Liver (tissue), 9 donors: ENCODE data around the gene HIVEP3. TPM values are rescaled to one million over a fixed set of nuclear protein-coding genes. Genes with fewer than 3 reads are reported as not detected.

Experiments used
- DNase-seq: peaks from one replicate; pipeline ENCODE4 v3.0.0-alpha.2; 2017; ENCODE audit warnings: low spot score
- H3K27ac ChIP-seq, 2 donors: one replicate each; pipeline ENCODE4 v1.7.0; 2013; ENCODE audit warnings: inconsistent platforms in 2 of 2, low read length in 2 of 2, control low read depth in 1 of 2, low read depth in 1 of 2, mild to moderate bottlenecking in 1 of 2
- H3K27me3 ChIP-seq, 4 donors: one replicate each; pipeline versions ENCODE4 v1.6.1 to v1.7.0; 2013; ENCODE audit warnings: low read length in 3 of 4, inconsistent platforms in 1 of 4, mild to moderate bottlenecking in 1 of 4, moderate library complexity in 1 of 4; ENCODE audit not compliant: control insufficient read depth in 4 of 4, insufficient read depth in 4 of 4
- H3K36me3 ChIP-seq, 4 donors: one replicate each; pipeline versions ENCODE4 v1.6.1 to v1.7.0; 2013; ENCODE audit warnings: low read length in 3 of 4, mild to moderate bottlenecking in 3 of 4, low read depth in 1 of 4, moderate library complexity in 1 of 4; ENCODE audit not compliant: control insufficient read depth in 4 of 4, insufficient read depth in 3 of 4
- H3K4me1 ChIP-seq, 4 donors: one replicate each; pipeline versions ENCODE4 v1.6.1 to v1.7.0; 2013; ENCODE audit warnings: low read length in 3 of 4, mild to moderate bottlenecking in 3 of 4, moderate library complexity in 1 of 4; ENCODE audit not compliant: control insufficient read depth in 4 of 4, insufficient read depth in 4 of 4
- H3K4me3 ChIP-seq, 3 donors: one replicate each; pipeline versions ENCODE4 v1.6.1 to v1.7.0; 2013; ENCODE audit warnings: low read length in 3 of 3, control low read depth in 1 of 3, low read depth in 1 of 3, mild to moderate bottlenecking in 1 of 3
- H3K9ac ChIP-seq, 2 donors: one replicate each; pipeline ENCODE4 v1.7.0; 2013; ENCODE audit warnings: low read length in 2 of 2, mild to moderate bottlenecking in 2 of 2, moderate library complexity in 2 of 2, control low read depth in 1 of 2, low read depth in 1 of 2
- H3K9me3 ChIP-seq, 4 donors: one replicate each; pipeline versions ENCODE4 v1.6.1 to v1.7.0; 2013; ENCODE audit warnings: low read length in 3 of 4; ENCODE audit not compliant: control insufficient read depth in 4 of 4
- CTCF ChIP-seq: fragments of 150-350 bp; IDR thresholded peaks from 2 replicates; pipeline ENCODE4 v1.5.1; 2017; ENCODE audit warnings: improper control_type of control experiment, low read depth, low read length; ENCODE audit not compliant: missing input control
- EGR1 ChIP-seq, 2 donors: IDR thresholded peaks; 2 replicates each; pipeline ENCODE4 v1.6.1; 2016 to 2018; ENCODE audit warnings: antibody characterized with exemption in 2 of 2, low read depth in 2 of 2
- FOXA1 ChIP-seq: IDR thresholded peaks from 2 replicates; pipeline ENCODE4 v1.6.1; 2016; ENCODE audit warnings: antibody characterized with exemption
- FOXA2 ChIP-seq: IDR thresholded peaks from 2 replicates; pipeline ENCODE4 v1.6.1; 2016; ENCODE audit warnings: antibody characterized with exemption
- GABPA ChIP-seq, 2 donors: IDR thresholded peaks in 1 of 2; conservative IDR thresholded peaks in 1 of 2; 2 replicates each; pipeline ENCODE4 v1.6.1; 2016; ENCODE audit warnings: antibody characterized with exemption in 2 of 2, mild to moderate bottlenecking in 1 of 2, moderate library complexity in 1 of 2
- HNF4A ChIP-seq, 2 donors: conservative IDR thresholded peaks; 2 replicates each; pipeline ENCODE4 v1.6.1; 2016; ENCODE audit warnings: antibody characterized with exemption in 2 of 2, mild to moderate bottlenecking in 2 of 2
- HNF4G ChIP-seq: IDR thresholded peaks from 2 replicates; pipeline ENCODE4 v1.6.1; 2016; ENCODE audit warnings: antibody characterized with exemption
- NR2F2 ChIP-seq: IDR thresholded peaks from 2 replicates; pipeline ENCODE4 v1.6.1; 2016; ENCODE audit warnings: antibody characterized with exemption
- RAD21 ChIP-seq, 2 donors: IDR thresholded peaks; 2 replicates each; pipeline ENCODE4 v1.6.1; 2016; ENCODE audit warnings: antibody characterized with exemption in 2 of 2, mild to moderate bottlenecking in 2 of 2
- SP1 ChIP-seq: IDR thresholded peaks from 2 replicates; pipeline ENCODE4 v1.6.1; 2018; ENCODE audit warnings: antibody characterized with exemption, mild to moderate bottlenecking
- TAF1 ChIP-seq: conservative IDR thresholded peaks from 2 replicates; pipeline ENCODE4 v1.6.1; 2016; ENCODE audit warnings: antibody characterized with exemption, mild to moderate bottlenecking
- WGBS: extraction: QIAGEN DNeasy Blood & Tissue Kit; methylation state at CpG from one replicate; pipeline ENCODE4 v1.1.7; 2013; 5-methylcytosine and 5-hydroxymethylcytosine counted together
- polyA plus RNA-seq, 2 donors: library from polyadenylated mRNA; stranded (reverse) in 1 of 2; unstranded in 1 of 2; fragments of 200-250 nt in 1 of 2; fragments of >200 nt in 1 of 2; fragmentation: Nextera tagmentation in 1 of 2; extraction: Ambion mirVana in 1 of 2; gene quantifications; one replicate each; pipeline versions ENCODE4 v1.2.1 to v1.2.3, GENCODE V29; 2013 to 2015
- total RNA-seq, 2 donors: library from RNA; depleted of rRNA; stranded (reverse); fragments of >200 nt; gene quantifications; one replicate each; pipeline ENCODE4 v1.2.3, GENCODE V29; 2014
- TF ChIP-seq, protein P1 (sequence below): IDR thresholded peaks from 2 replicates; pipeline ENCODE4 v1.6.1; 2016; ENCODE audit warnings: antibody characterized with exemption
- TF ChIP-seq, protein P2 (sequence below): IDR thresholded peaks from 2 replicates; pipeline ENCODE4 v1.6.1; 2016; ENCODE audit warnings: antibody characterized with exemption, mild to moderate bottlenecking
- donor health status: healthy.
- donor health status: healthy.
- donor health status: healthy.
- donor health status: healthy.
- donor health status: healthy.

HIVEP3 gene
- total and polyA plus RNA-seq, 4 donors = 0.93 to 1.6 (median 1.4) TPM

- WGBS = 95% methylated on average over 3 of the region's 3 CpGs
- TF ChIP-seq HNF4A (conservative IDR thresholded peaks at IDR 0.05) = no peak
- TF ChIP-seq TAF1 = no peak
- TF ChIP-seq FOXA2 = no peak
- TF ChIP-seq NR2F2 = no peak
- TF ChIP-seq CTCF = no peak
- no peak for TF ChIP-seq FOXA1
- no peak for TF ChIP-seq HNF4G
- Histone ChIP-seq H3K9ac (no peak overlapping the region), H3K27me3 (no peaks in the 10 kb centered on the region), H3K36me3 (no peaks in the 10 kb centered on the region), H3K4me3 (no peak overlapping the region), H3K4me1 (no peaks in the 10 kb centered on the region), H3K27ac (no peak overlapping the region), H3K9me3 (no peaks in the 10 kb centered on the region)
- DNase-seq = no peak
Measured at GRCh38 chr1:41629141-41629540, 289.6 kb downstream of the HIVEP3 start.

GRCh38 chr1:41627491-41628280 lies 291.0 kb downstream of the HIVEP3 start:
- no peak overlapping the region for H3K4me3 ChIP-seq
- no peak overlapping the region for H3K27ac ChIP-seq
- H3K4me1 ChIP-seq = peaks cover 0 to 4% (median 2%) of the 10 kb centered on the region in 4 donors
- no peaks in the 10 kb centered on the region for H3K9me3 ChIP-seq
- H3K9ac ChIP-seq = no peak overlapping the region
- WGBS = 95% methylated on average over 5 of the region's 5 CpGs
- no peak for DNase-seq
- no peaks in the 10 kb centered on the region for H3K36me3 ChIP-seq
- no peaks in the 10 kb centered on the region for H3K27me3 ChIP-seq
- TF ChIP-seq FOXA1 (no peak), SP1 (no peak), GABPA (IDR thresholded peaks at IDR 0.05 in 1 of 2, conservative IDR thresholded peaks at IDR 0.05 in 1 of 2) (no peak), FOXA2 (no peak), EGR1 (IDR thresholded peaks at IDR 0.05; ENCODE audit: low read depth in 2 of 2) (no peak), RAD21 (IDR thresholded peaks at IDR 0.05) (no peak)
- TF ChIP-seq, protein P1, sequence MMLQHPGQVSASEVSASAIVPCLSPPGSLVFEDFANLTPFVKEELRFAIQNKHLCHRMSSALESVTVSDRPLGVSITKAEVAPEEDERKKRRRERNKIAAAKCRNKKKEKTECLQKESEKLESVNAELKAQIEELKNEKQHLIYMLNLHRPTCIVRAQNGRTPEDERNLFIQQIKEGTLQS = no peak
- TF ChIP-seq, protein P2, sequence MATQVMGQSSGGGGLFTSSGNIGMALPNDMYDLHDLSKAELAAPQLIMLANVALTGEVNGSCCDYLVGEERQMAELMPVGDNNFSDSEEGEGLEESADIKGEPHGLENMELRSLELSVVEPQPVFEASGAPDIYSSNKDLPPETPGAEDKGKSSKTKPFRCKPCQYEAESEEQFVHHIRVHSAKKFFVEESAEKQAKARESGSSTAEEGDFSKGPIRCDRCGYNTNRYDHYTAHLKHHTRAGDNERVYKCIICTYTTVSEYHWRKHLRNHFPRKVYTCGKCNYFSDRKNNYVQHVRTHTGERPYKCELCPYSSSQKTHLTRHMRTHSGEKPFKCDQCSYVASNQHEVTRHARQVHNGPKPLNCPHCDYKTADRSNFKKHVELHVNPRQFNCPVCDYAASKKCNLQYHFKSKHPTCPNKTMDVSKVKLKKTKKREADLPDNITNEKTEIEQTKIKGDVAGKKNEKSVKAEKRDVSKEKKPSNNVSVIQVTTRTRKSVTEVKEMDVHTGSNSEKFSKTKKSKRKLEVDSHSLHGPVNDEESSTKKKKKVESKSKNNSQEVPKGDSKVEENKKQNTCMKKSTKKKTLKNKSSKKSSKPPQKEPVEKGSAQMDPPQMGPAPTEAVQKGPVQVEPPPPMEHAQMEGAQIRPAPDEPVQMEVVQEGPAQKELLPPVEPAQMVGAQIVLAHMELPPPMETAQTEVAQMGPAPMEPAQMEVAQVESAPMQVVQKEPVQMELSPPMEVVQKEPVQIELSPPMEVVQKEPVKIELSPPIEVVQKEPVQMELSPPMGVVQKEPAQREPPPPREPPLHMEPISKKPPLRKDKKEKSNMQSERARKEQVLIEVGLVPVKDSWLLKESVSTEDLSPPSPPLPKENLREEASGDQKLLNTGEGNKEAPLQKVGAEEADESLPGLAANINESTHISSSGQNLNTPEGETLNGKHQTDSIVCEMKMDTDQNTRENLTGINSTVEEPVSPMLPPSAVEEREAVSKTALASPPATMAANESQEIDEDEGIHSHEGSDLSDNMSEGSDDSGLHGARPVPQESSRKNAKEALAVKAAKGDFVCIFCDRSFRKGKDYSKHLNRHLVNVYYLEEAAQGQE = no peak
